DOHH2 (cell line): ENCODE measurements around the gene CTIF.
A peak's percentile ranks its signal among the peaks of the same experiment; 100 is the strongest.

Source experiments
- H3F3A ChIP-seq: fragments of 200-600 bp; sonication (generic), shearing (Covaris generic); 2 replicates; pipeline ENCODE4 v1.6.0; 2016; ENCODE audit warnings: antibody characterized with exemption, mild to moderate bottlenecking; ENCODE audit not compliant: control insufficient read depth, insufficient read depth
- H3K27ac ChIP-seq: fragments of 200-600 bp; sonication (generic); 2 replicates; pipeline ENCODE4 v1.5.1; 2014; ENCODE audit warnings: low read depth, mild to moderate bottlenecking, low read length, moderate library complexity
- H3K27me3 ChIP-seq: fragments of 200-600 bp; sonication (generic); 2 replicates; pipeline ENCODE4 v1.6.1; 2014; ENCODE audit warnings: mild to moderate bottlenecking, low read length, mixed read lengths; ENCODE audit not compliant: control insufficient read depth
- H3K36me3 ChIP-seq: fragments of 200-600 bp; sonication (generic); 2 replicates; pipeline ENCODE4 v1.6.1; 2014; ENCODE audit warnings: mild to moderate bottlenecking, low read length, moderate library complexity, mixed read lengths; ENCODE audit not compliant: control insufficient read depth
- H3K4me1 ChIP-seq: fragments of 200-600 bp; sonication (generic); 2 replicates; pipeline ENCODE4 v1.6.1; 2014; ENCODE audit warnings: mild to moderate bottlenecking, low read length, mixed read lengths; ENCODE audit not compliant: control insufficient read depth
- H3K4me2 ChIP-seq: fragments of 200-600 bp; sonication (generic); 2 replicates; pipeline ENCODE4 v1.6.0; 2014; ENCODE audit warnings: mild to moderate bottlenecking, low read length, moderate library complexity
- H3K4me3 ChIP-seq: fragments of 200-600 bp; sonication (generic); 2 replicates; pipeline ENCODE4 v1.5.1; 2014; ENCODE audit warnings: mild to moderate bottlenecking, low read length, mixed read lengths
- H3K79me2 ChIP-seq: fragments of 200-600 bp; sonication (generic); 2 replicates; pipeline ENCODE4 v1.6.1; 2014; ENCODE audit warnings: mild to moderate bottlenecking, low read length, mixed read lengths; ENCODE audit not compliant: control insufficient read depth
- H3K9me2 ChIP-seq: fragments of 200-600 bp; sonication (generic); replicated peaks from 2 replicates; pipeline ENCODE4 v1.6.1; 2014; ENCODE audit warnings: mild to moderate bottlenecking, low read length, mixed read lengths; ENCODE audit not compliant: control insufficient read depth
- H3K9me3 ChIP-seq: fragments of 200-600 bp; sonication (generic); 2 replicates; pipeline ENCODE4 v1.6.1; 2014; ENCODE audit warnings: antibody characterized with exemption, low read length, mixed read lengths; ENCODE audit not compliant: control insufficient read depth, insufficient read depth
- H4K20me1 ChIP-seq: fragments of 200-600 bp; sonication (generic); 2 replicates; pipeline ENCODE4 v1.6.0; 2014; ENCODE audit warnings: low read depth, mild to moderate bottlenecking, antibody characterized with exemption, low read length, moderate library complexity; ENCODE audit not compliant: control insufficient read depth, insufficient read depth
- CTCF ChIP-seq: fragments of 200-600 bp; sonication (generic); IDR thresholded peaks from one replicate; pipeline ENCODE4 v1.5.1; 2014; ENCODE audit warnings: antibody characterized with exemption, mild to moderate bottlenecking, low read depth, low read length; ENCODE audit not compliant: poor library complexity, severe bottlenecking
- EZH2phosphoT487 ChIP-seq: fragments of 200-600 bp; sonication (generic); IDR thresholded peaks from 2 replicates; pipeline ENCODE4 v1.6.1; 2017; ENCODE audit warnings: borderline replicate concordance, mild to moderate bottlenecking, antibody characterized with exemption, low read length, moderate library complexity, mixed read lengths

CTIF gene

GRCh38 chr18:48676346-48676745 is 137.5 kb downstream of the CTIF start:
- Histone ChIP-seq H4K20me1 (no peaks in the 10 kb centered on the region), H3K79me2 (no peaks in the 10 kb centered on the region), H3K9me3 (no peaks in the 10 kb centered on the region), H3K4me3 (no peak overlapping the region), H3F3A (no peaks in the 10 kb centered on the region), H3K4me1 (peaks cover 7% of the 10 kb centered on the region; the same call in 1 of the 2 replicates), H3K27ac (no peak overlapping the region), H3K4me2 (no peak overlapping the region), H3K27me3 (no peaks in the 10 kb centered on the region), H3K36me3 (no peaks in the 10 kb centered on the region), H3K9me2 (no peaks in the 10 kb centered on the region)
- TF ChIP-seq CTCF (no peak), EZH2phosphoT487 (no peak)

- no peaks in the 10 kb centered on the region for H3K27me3 ChIP-seq
- no peaks in the 10 kb centered on the region for H3K36me3 ChIP-seq
- H3K4me1 ChIP-seq, result peaks cover 7% of the 10 kb centered on the region; the same call in 1 of the 2 replicates
- no peaks in the 10 kb centered on the region for H3F3A ChIP-seq
- H3K4me2 ChIP-seq, result no peak overlapping the region
- H3K9me3 ChIP-seq, result no peaks in the 10 kb centered on the region
- H4K20me1 ChIP-seq, result no peaks in the 10 kb centered on the region
- no peak overlapping the region for H3K4me3 ChIP-seq
- no peaks in the 10 kb centered on the region for H3K9me2 ChIP-seq
- no peaks in the 10 kb centered on the region for H3K79me2 ChIP-seq
- H3K27ac ChIP-seq, result no peak overlapping the region
- TF ChIP-seq CTCF (peak; percentile 93), EZH2phosphoT487 (no peak)
Measured at GRCh38 chr18:48676756-48677368, 138.0 kb downstream of the CTIF start.

GRCh38 chr18:48678237-48679115 is 139.6 kb downstream of the CTIF start:
- H3K9me2 ChIP-seq, result no peaks in the 10 kb centered on the region
- H3K4me1 ChIP-seq, result peaks cover 4% of the 10 kb centered on the region; the same call in 1 of the 2 replicates
- H3K9me3 ChIP-seq, result no peaks in the 10 kb centered on the region
- H4K20me1 ChIP-seq, result no peaks in the 10 kb centered on the region
- no peaks in the 10 kb centered on the region for H3K36me3 ChIP-seq
- H3K79me2 ChIP-seq, result no peaks in the 10 kb centered on the region
- TF ChIP-seq EZH2phosphoT487, result no peak
- TF ChIP-seq CTCF, result no peak
- H3K27me3 ChIP-seq, result no peaks in the 10 kb centered on the region
- no peak overlapping the region for H3K4me2 ChIP-seq
- H3K4me3 ChIP-seq, result no peak overlapping the region
- H3K27ac ChIP-seq, result no peak overlapping the region
- no peaks in the 10 kb centered on the region for H3F3A ChIP-seq
